B cell (primary cell): ENCODE measurements around the gene ITPKC. TPM values are rescaled to one million over a fixed set of nuclear protein-coding genes. Genes with fewer than 3 reads are reported as not detected.

Source experiments
- ATAC-seq: fragments of 200-7000 bp; cut with Tn5 transposase; one replicate; pipeline ENCODE4 v1.10.0; 2021; ENCODE audit warnings: low read depth, mild to moderate bottlenecking, moderate number of reproducible peaks, moderate library complexity
- CTCF ChIA-PET: fragments of 350-600 bp; sonication (Branson Sonifier 250); formaldehyde crosslinking; loops from one replicate; lab custom pipeline; 2021; ENCODE audit warnings: antibody characterized with exemption, inconsistent platforms; lab: Charles Lee
- POLR2A ChIA-PET: fragments of 350-600 bp; sonication (Branson Sonifier 250); formaldehyde crosslinking; loops from one replicate; lab custom pipeline; 2021; ENCODE audit warnings: antibody characterized with exemption; lab: Charles Lee
- DNase-seq: peaks from one replicate; pipeline ENCODE4 v3.0.0; 2013
- H2AFZ ChIP-seq: 2 replicates; pipeline ENCODE4 v1.6.1; 2012; ENCODE audit warnings: mild to moderate bottlenecking, low read depth, low read length; ENCODE audit not compliant: insufficient read depth, poor library complexity, severe bottlenecking
- H3K27ac ChIP-seq, 2 donors: 1 replicate in 1 of 2; 2 replicates in 1 of 2; pipeline ENCODE4 v1.5.1; 2012 to 2013; ENCODE audit warnings: low read length in 2 of 2, mild to moderate bottlenecking in 2 of 2, moderate library complexity in 1 of 2
- H3K27me3 ChIP-seq, 4 experiments: fragments of 200-600 bp in 1 of 4; sonication (generic) in 1 of 4; replicated peaks in 1 of 4; 1 replicate in 2 of 4; 2 replicates in 2 of 4; pipeline versions ENCODE4 v1.6.1 to v1.7.0; 2013 to 2016; ENCODE audit warnings: low read length in 3 of 4, mild to moderate bottlenecking in 2 of 4, mixed read lengths in 1 of 4, moderate library complexity in 1 of 4; ENCODE audit not compliant: insufficient read depth in 4 of 4, control insufficient read depth in 3 of 4; ENCODE audit errors: control extremely low read depth in 1 of 4
- H3K36me3 ChIP-seq, 2 experiments: replicated peaks in 1 of 2; 1 replicate in 1 of 2; 2 replicates in 1 of 2; pipeline versions ENCODE4 v1.6.1 to v1.7.1; 2013; ENCODE audit warnings: low read length in 1 of 2; ENCODE audit not compliant: insufficient read depth in 2 of 2, control insufficient read depth in 1 of 2; ENCODE audit errors: control extremely low read depth in 1 of 2, extremely low read depth in 1 of 2
- H3K4me1 ChIP-seq, 2 donors: fragments of 200-600 bp in 1 of 2; sonication (generic) in 1 of 2; 1 replicate in 1 of 2; 2 replicates in 1 of 2; pipeline versions ENCODE4 v1.5.1 to v1.6.1; 2013 to 2017; ENCODE audit warnings: low read length in 2 of 2; ENCODE audit not compliant: control insufficient read depth in 2 of 2, insufficient read depth in 2 of 2
- H3K4me2 ChIP-seq: replicated peaks from 2 replicates; pipeline ENCODE3; 2012; ENCODE audit warnings: mild to moderate bottlenecking, low read depth, low read length; ENCODE audit not compliant: poor library complexity, severe bottlenecking
- H3K4me3 ChIP-seq, 5 experiments: fragments of 200-600 bp in 1 of 5; sonication (generic) in 1 of 5; 1 replicate in 3 of 5; 2 replicates in 2 of 5; pipeline versions ENCODE4 v1.5.1 to v1.7.0; 2011 to 2016; ENCODE audit warnings: low read length in 4 of 5, mild to moderate bottlenecking in 4 of 5, low read depth in 2 of 5, control low read depth in 1 of 5, moderate library complexity in 1 of 5; ENCODE audit not compliant: insufficient read depth in 1 of 5; ENCODE audit errors: control extremely low read depth in 1 of 5, extremely low read depth in 1 of 5
- H3K79me2 ChIP-seq: fragments of 200-600 bp; sonication (generic); one replicate; pipeline ENCODE4 v1.6.0; 2016; ENCODE audit warnings: low read length; ENCODE audit not compliant: control insufficient read depth, insufficient read depth
- H3K9ac ChIP-seq: fragments of 200-600 bp; sonication (generic); 2 replicates; pipeline ENCODE4 v1.6.1; 2017; ENCODE audit warnings: mild to moderate bottlenecking, low read length, moderate library complexity
- H3K9me3 ChIP-seq, 3 donors: one replicate each; pipeline versions ENCODE4 v1.6.1 to v1.7.1; 2013; ENCODE audit warnings: low read length in 2 of 3; ENCODE audit not compliant: control insufficient read depth in 2 of 3, insufficient read depth in 1 of 3; ENCODE audit errors: control extremely low read depth in 1 of 3
- H4K20me1 ChIP-seq: 2 replicates; pipeline ENCODE4 v1.6.0; 2012; ENCODE audit warnings: mild to moderate bottlenecking, low read length; ENCODE audit not compliant: insufficient read depth, control insufficient read depth, poor library complexity, severe bottlenecking
- H3K27ac Mint-ChIP-seq: one replicate; pipeline ENCODE4 v1.8.0; 2021; ENCODE audit warnings: mixed read lengths
- H3K27me3 Mint-ChIP-seq: one replicate; pipeline ENCODE4 v1.8.0; 2021; ENCODE audit warnings: mixed read lengths
- H3K4me1 Mint-ChIP-seq: one replicate; pipeline ENCODE4 v1.8.0; 2021; ENCODE audit warnings: mixed read lengths
- H3K4me3 Mint-ChIP-seq: one replicate; pipeline ENCODE4 v1.8.0; 2021; ENCODE audit warnings: mixed read lengths
- H3K9me3 Mint-ChIP-seq: one replicate; pipeline ENCODE4 v1.8.0; 2022; ENCODE audit warnings: mixed read lengths; ENCODE audit not compliant: insufficient read depth
- EZH2 ChIP-seq: IDR thresholded peaks from 2 replicates; pipeline ENCODE4 v1.6.1; 2012; ENCODE audit warnings: borderline replicate concordance, low read depth, mild to moderate bottlenecking, moderate library complexity, low read length; ENCODE audit not compliant: insufficient read depth, poor library complexity, severe bottlenecking
- WGBS: methylation state at CpG from one replicate; pipeline ENCODE4 v1.1.5; 2013; ENCODE audit warnings: missing lambda C conversion rate; ENCODE audit not compliant: insufficient coverage; 5-methylcytosine and 5-hydroxymethylcytosine counted together
- intact Hi-C: fragments of 100-400 bp; cut with micrococcal nuclease; formaldehyde crosslinking; loops from one replicate; pipeline ENCODE4 v1.10.0; 2022
- polyA plus RNA-seq: library from polyadenylated mRNA; depleted of rRNA; stranded (reverse); fragments of >200 nt; gene quantifications from 2 replicates; pipeline ENCODE4 v1.2.3, GENCODE V29; 2012
- total RNA-seq, 2 donors: library from RNA; stranded (reverse); fragments of 120-200 nt in 1 of 2; gene quantifications; 1 replicate in 1 of 2; 2 replicates in 1 of 2; pipeline versions ENCODE4 v1.2.3 to v1.2.4, GENCODE V29; 2013 to 2022
- TF ChIP-seq, protein P1 (sequence below): fragments of 200-600 bp; IDR thresholded peaks from one replicate; pipeline ENCODE4 v1.8.0; 2022; ENCODE audit warnings: antibody characterized with exemption, mild to moderate bottlenecking

The ITPKC gene
- total and polyA plus RNA-seq, 2 donors (not counting 1 experiment from before 2014, with no cell fraction given), result 8.7 to 16.0 TPM

DNA sequence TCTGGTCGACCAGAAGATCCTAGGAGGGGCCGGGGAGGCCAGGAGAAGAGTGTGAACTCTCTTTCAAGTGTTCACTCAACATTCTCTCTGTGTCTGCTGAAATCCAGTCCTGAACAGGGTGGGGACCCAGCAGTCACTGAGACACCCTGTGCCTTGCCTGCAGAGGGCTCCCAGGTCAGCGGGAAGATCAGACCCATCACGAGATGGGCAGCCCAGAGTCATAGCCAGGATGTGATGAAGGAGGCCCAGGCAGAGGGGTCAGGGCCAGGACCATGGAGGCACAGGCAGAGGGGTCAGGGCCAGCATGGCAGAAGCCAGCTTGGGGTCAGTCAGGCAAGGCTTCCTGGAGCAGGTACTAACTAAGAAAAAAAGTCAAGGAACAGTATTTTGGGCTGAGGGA is 35.9 kb upstream of the ITPKC start:
- no peak overlapping the region for H3K4me3 ChIP-seq
- H2AFZ ChIP-seq, result no peak overlapping the region
- no peaks in the 10 kb centered on the region for H3K27me3 ChIP-seq
- H3K27me3 Mint-ChIP-seq, result no peaks in the 10 kb centered on the region
- H3K9ac ChIP-seq, result no peak overlapping the region
- ChIA-PET POLR2A (no interaction called here), CTCF (no interaction called here)
- no peak overlapping the region for H3K27ac ChIP-seq
- H3K9me3 Mint-ChIP-seq, result no peaks in the 10 kb centered on the region
- no peaks in the 10 kb centered on the region for H4K20me1 ChIP-seq
- 87% methylated on average over 4 of the region's 4 CpGs for WGBS
- H3K4me1 ChIP-seq, result no peaks in the 10 kb centered on the region
- H3K27ac Mint-ChIP-seq, result no peak overlapping the region
- TF ChIP-seq EZH2, result no peak
- TF ChIP-seq, protein P1, sequence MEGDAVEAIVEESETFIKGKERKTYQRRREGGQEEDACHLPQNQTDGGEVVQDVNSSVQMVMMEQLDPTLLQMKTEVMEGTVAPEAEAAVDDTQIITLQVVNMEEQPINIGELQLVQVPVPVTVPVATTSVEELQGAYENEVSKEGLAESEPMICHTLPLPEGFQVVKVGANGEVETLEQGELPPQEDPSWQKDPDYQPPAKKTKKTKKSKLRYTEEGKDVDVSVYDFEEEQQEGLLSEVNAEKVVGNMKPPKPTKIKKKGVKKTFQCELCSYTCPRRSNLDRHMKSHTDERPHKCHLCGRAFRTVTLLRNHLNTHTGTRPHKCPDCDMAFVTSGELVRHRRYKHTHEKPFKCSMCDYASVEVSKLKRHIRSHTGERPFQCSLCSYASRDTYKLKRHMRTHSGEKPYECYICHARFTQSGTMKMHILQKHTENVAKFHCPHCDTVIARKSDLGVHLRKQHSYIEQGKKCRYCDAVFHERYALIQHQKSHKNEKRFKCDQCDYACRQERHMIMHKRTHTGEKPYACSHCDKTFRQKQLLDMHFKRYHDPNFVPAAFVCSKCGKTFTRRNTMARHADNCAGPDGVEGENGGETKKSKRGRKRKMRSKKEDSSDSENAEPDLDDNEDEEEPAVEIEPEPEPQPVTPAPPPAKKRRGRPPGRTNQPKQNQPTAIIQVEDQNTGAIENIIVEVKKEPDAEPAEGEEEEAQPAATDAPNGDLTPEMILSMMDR, result no peak
- no peak overlapping the region for H3K4me2 ChIP-seq
- ATAC-seq (no peak), DNase-seq (no peak)
- H3K9me3 ChIP-seq, result no peaks in the 10 kb centered on the region
- H3K36me3 ChIP-seq, result peaks cover 1 to 26% of the 10 kb centered on the region in 2 experiments
- intact Hi-C loops, result no loop called here
- H3K4me1 Mint-ChIP-seq, result peaks cover 2% of the 10 kb centered on the region
- peaks cover 3% of the 10 kb centered on the region for H3K79me2 ChIP-seq
- no peak overlapping the region for H3K4me3 Mint-ChIP-seq

- Histone ChIP-seq H2AFZ (no peak overlapping the region), H3K4me1 (peaks cover 11 to 12% of the 10 kb centered on the region in 2 donors), H3K9ac (no peak overlapping the region), H3K4me3 (no peak overlapping the region), H3K4me2 (no peak overlapping the region), H3K27me3 (no peaks in the 10 kb centered on the region), H3K36me3 (peaks cover under 1 to 27% of the 10 kb centered on the region in 2 experiments), H3K9me3 (no peaks in the 10 kb centered on the region), H4K20me1 (no peaks in the 10 kb centered on the region), H3K27ac (no peak overlapping the region), H3K79me2 (peaks cover 3% of the 10 kb centered on the region)
- TF ChIP-seq EZH2, result no peak
- TF ChIP-seq, protein P1, result no peak
- CTCF ChIA-PET, result interaction anchor here (1.1 kb wide), 1 partner anchor 19 kb away, joined by 3 read pairs; no protein-coding TSS in a partner anchor
- Mint-ChIP-seq H3K4me3 (no peak overlapping the region), H3K9me3 (no peaks in the 10 kb centered on the region), H3K4me1 (peaks cover 6% of the 10 kb centered on the region), H3K27ac (no peak overlapping the region), H3K27me3 (no peaks in the 10 kb centered on the region)
- WGBS, result 95% methylated on average over 11 of the region's 18 CpGs
- ATAC-seq, result no peak
- no peak for DNase-seq
- POLR2A ChIA-PET, result no interaction called here
- intact Hi-C loops, result no loop called here
Measured at GRCh38 chr19:40682431-40682964, 34.4 kb upstream of the ITPKC start.
